SK-N-SH (cell line): ENCODE measurements around the gene GRM8. TPM values are rescaled to one million over a fixed set of nuclear protein-coding genes. Genes with fewer than 3 reads are reported as not detected.

Experiments
- CTCF ChIA-PET: fragments of 300-600, 350-600 bp; formaldehyde crosslinking; extraction: SDS; loops from one replicate; lab custom pipeline; 2021; lab: Yijun Ruan, JAX
- POLR2A ChIA-PET: fragments of 350-600 bp; sonication (Branson Sonifier 250); formaldehyde crosslinking; extraction: SDS; loops from one replicate; lab custom pipeline; 2020; ENCODE audit warnings: antibody characterized with exemption, inconsistent platforms; lab: Yijun Ruan, JAX
- DNase-seq: peaks from one replicate; pipeline ENCODE4 v3.0.0; 2012
- H2AFZ ChIP-seq: fragments of 200-600 bp; sonication (generic); 2 replicates; pipeline ENCODE4 v1.8.1; 2016; ENCODE audit warnings: antibody characterized with exemption, mild to moderate bottlenecking, low read depth
- H3F3A ChIP-seq: fragments of 200-600 bp; sonication (generic); replicated peaks from 2 replicates; pipeline ENCODE3; 2016; ENCODE audit warnings: antibody characterized with exemption, mild to moderate bottlenecking; ENCODE audit not compliant: insufficient read depth
- H3K27ac ChIP-seq, 2 experiments: fragments of 200-500 bp in 1 of 2; fragments of 200-600 bp in 1 of 2; sonication (Bioruptor generic) in 1 of 2; sonication (generic), shearing (Covaris generic) in 1 of 2; 2 replicates each; pipeline versions ENCODE4 v1.5.1 to v1.6.1; 2014 to 2016; ENCODE audit warnings: low read depth in 2 of 2, inconsistent platforms in 1 of 2, low read length in 1 of 2, mild to moderate bottlenecking in 1 of 2, mixed read lengths in 1 of 2
- H3K27me3 ChIP-seq: fragments of 200-600 bp; sonication (generic), shearing (Covaris generic); 2 replicates; pipeline ENCODE4 v1.6.1; 2016; ENCODE audit warnings: mixed run types; ENCODE audit not compliant: insufficient read depth
- H3K36me3 ChIP-seq, 2 experiments: fragments of 200-500 bp in 1 of 2; fragments of 200-600 bp in 1 of 2; sonication (Bioruptor generic) in 1 of 2; sonication (generic) in 1 of 2; replicated peaks in 1 of 2; 2 replicates each; pipeline versions ENCODE3 to v1.5.1; 2014 to 2016; ENCODE audit warnings: low read length in 1 of 2, mild to moderate bottlenecking in 1 of 2; ENCODE audit not compliant: insufficient read depth in 2 of 2, control insufficient read depth in 1 of 2
- H3K4me1 ChIP-seq, 2 experiments: fragments of 200-500 bp in 1 of 2; fragments of 200-600 bp in 1 of 2; sonication (Bioruptor generic) in 1 of 2; sonication (generic), shearing (Covaris generic) in 1 of 2; 2 replicates each; pipeline versions ENCODE4 v1.5.1 to v1.6.1; 2014 to 2016; ENCODE audit warnings: low read depth in 1 of 2, low read length in 1 of 2, mixed run types in 1 of 2; ENCODE audit not compliant: insufficient read depth in 2 of 2, control insufficient read depth in 1 of 2
- H3K4me2 ChIP-seq: fragments of 200-600 bp; sonication (generic), shearing (Covaris generic); 2 replicates; pipeline ENCODE4 v1.6.1; 2017; ENCODE audit warnings: mixed run types
- H3K4me3 ChIP-seq, 2 experiments: fragments of 200-500 bp in 1 of 2; fragments of 200-600 bp in 1 of 2; sonication (Bioruptor generic) in 1 of 2; sonication (generic), shearing (Covaris generic) in 1 of 2; 2 replicates each; pipeline versions ENCODE4 v1.5.1 to v1.8.1; 2014 to 2016; ENCODE audit warnings: low read depth in 2 of 2, inconsistent platforms in 1 of 2, low read length in 1 of 2, mild to moderate bottlenecking in 1 of 2, mixed read lengths in 1 of 2, moderate library complexity in 1 of 2
- H3K79me2 ChIP-seq: fragments of 200-600 bp; sonication (generic); 2 replicates; pipeline ENCODE4 v1.8.1; 2017; ENCODE audit warnings: mild to moderate bottlenecking; ENCODE audit not compliant: insufficient read depth
- H3K9ac ChIP-seq: fragments of 200-600 bp; sonication (generic); 2 replicates; pipeline ENCODE4 v1.6.1; 2017; ENCODE audit warnings: mixed run types
- H3K9me2 ChIP-seq: fragments of 200-600 bp; sonication (generic); 2 replicates; pipeline ENCODE4 v1.6.1; 2017; ENCODE audit warnings: mixed run types
- H3K9me3 ChIP-seq: fragments of 200-600 bp; sonication (generic); 2 replicates; pipeline ENCODE4 v1.6.1; 2017; ENCODE audit warnings: mixed run types, mild to moderate bottlenecking, moderate library complexity
- H4K20me1 ChIP-seq: fragments of 200-600 bp; sonication (generic); 2 replicates; pipeline ENCODE4 v1.6.1; 2017; ENCODE audit warnings: mild to moderate bottlenecking, mixed run types; ENCODE audit not compliant: insufficient read depth
- ELF1 ChIP-seq: IDR thresholded peaks from 2 replicates; pipeline ENCODE4 v1.4.0; 2012
- EP300 ChIP-seq, 2 experiments: IDR thresholded peaks; 2 replicates each; pipeline versions ENCODE4 v1.4.0 to v1.6.1; 2012; ENCODE audit warnings: borderline replicate concordance in 1 of 2, low read depth in 1 of 2, low read length in 1 of 2
- GABPA ChIP-seq: IDR thresholded peaks from 2 replicates; pipeline ENCODE4 v1.4.0; 2012; ENCODE audit warnings: low read depth, mild to moderate bottlenecking
- JUND ChIP-seq: IDR thresholded peaks from 2 replicates; pipeline ENCODE4 v1.4.0; 2012
- MEF2A ChIP-seq: IDR thresholded peaks from 2 replicates; pipeline ENCODE4 v1.4.0; 2012; ENCODE audit warnings: low read depth, borderline replicate concordance
- MXI1 ChIP-seq: IDR thresholded peaks from 2 replicates; pipeline ENCODE4 v1.6.1; 2012; ENCODE audit warnings: mild to moderate bottlenecking, low read depth, low read length, improper control_type of control experiment
- NRF1 ChIP-seq: IDR thresholded peaks from 2 replicates; pipeline ENCODE4 v1.6.1; 2012; ENCODE audit warnings: low read depth, mild to moderate bottlenecking, low read length
- RAD21 ChIP-seq: IDR thresholded peaks from 2 replicates; pipeline ENCODE4 v1.6.1; 2012; ENCODE audit warnings: mild to moderate bottlenecking, low read length
- SMC3 ChIP-seq: IDR thresholded peaks from 2 replicates; pipeline ENCODE4 v1.6.1; 2012; ENCODE audit warnings: low read depth, low read length, improper control_type of control experiment
- TEAD4 ChIP-seq: IDR thresholded peaks from 2 replicates; pipeline ENCODE4 v1.4.0; 2012; ENCODE audit warnings: mild to moderate bottlenecking, borderline replicate concordance; ENCODE audit not compliant: insufficient read depth
- WGBS: methylation state at CpG from one replicate; pipeline ENCODE4 v1.1.6; 2017; ENCODE audit warnings: low lambda C conversion rate; 5-methylcytosine and 5-hydroxymethylcytosine counted together
- polyA plus RNA-seq, 3 experiments: library from polyadenylated mRNA; depleted of rRNA; stranded (reverse); fragments of >200 nt; gene quantifications; 2 replicates each; pipeline ENCODE4 v1.2.3, GENCODE V29; 2012
- TF ChIP-seq, protein P1 (sequence below): fragments of 150-350 bp; IDR thresholded peaks from 2 replicates; pipeline ENCODE4 v1.6.1; 2016; ENCODE audit warnings: mild to moderate bottlenecking, low read depth, low read length
- TF ChIP-seq, protein P2 (sequence below): IDR thresholded peaks from 2 replicates; pipeline ENCODE4 v1.4.0; 2012; ENCODE audit warnings: low read depth

Gene GRM8
- polyA plus RNA-seq, 1 of the 3 experiments (the other 2 are of a cell fraction), result 0.10 TPM

DNA sequence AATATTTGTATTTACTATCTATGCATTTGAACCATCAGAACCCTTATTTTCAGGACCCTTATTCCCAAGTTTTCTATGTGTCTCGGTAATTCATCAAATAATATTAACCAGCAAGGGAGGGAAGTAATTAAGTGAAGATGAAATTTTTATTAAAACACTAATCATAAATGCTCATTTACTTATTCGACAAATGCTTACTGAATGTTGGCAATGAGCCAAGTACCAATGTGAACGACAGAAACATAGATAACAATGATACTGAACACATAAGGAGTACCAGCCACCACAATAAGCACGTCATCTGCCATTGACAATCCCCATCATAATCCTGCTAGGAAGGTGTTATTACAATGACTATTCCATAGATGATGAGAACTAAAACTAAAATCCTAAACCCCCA, 45.5 kb downstream of the GRM8 start:
- POLR2A ChIA-PET, result no interaction called here
- TF ChIP-seq JUND (no peak), EP300 (IDR thresholded peaks at IDR 0.05; ENCODE audit: borderline replicate concordance in 1 of 2, low read depth in 1 of 2, low read length in 1 of 2) (no peak)
- Histone ChIP-seq H4K20me1 (no peaks in the 10 kb centered on the region), H3K4me3 (no peak overlapping the region), H3K9ac (no peak overlapping the region), H2AFZ (no peak overlapping the region), H3K4me2 (no peak overlapping the region), H3K9me2 (no peaks in the 10 kb centered on the region), H3K9me3 (no peaks in the 10 kb centered on the region), H3K27ac (no peak overlapping the region), H3K4me1 (no peaks in the 10 kb centered on the region), H3K79me2 (no peaks in the 10 kb centered on the region), H3K27me3 (no peaks in the 10 kb centered on the region), H3K36me3 (no peaks in the 10 kb centered on the region), H3F3A (no peaks in the 10 kb centered on the region)
- no peak for DNase-seq
- CTCF ChIA-PET, result no interaction called here
- WGBS, result 27% methylated on average over 4 of the region's 4 CpGs

DNA sequence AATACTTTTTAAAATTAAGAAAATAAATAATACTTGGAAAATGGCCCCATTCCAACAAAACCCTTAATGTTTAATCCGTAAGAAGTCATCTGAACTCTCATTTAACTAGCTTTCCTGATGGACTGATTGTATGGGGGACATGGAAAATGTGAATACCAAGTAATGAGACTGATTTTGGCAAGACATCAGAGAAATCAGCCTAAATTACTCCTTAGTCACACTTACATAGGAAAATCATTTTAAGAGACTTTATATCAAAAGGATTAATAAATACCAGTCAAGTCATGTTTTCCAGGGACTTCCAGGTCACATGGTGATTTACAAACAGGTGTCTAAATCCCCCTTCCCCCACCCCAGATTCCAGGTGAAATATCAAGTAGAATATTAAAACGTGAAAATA, 58.2 kb downstream of the GRM8 start:
- Histone ChIP-seq H3K9me3 (no peaks in the 10 kb centered on the region), H3K9ac (no peak overlapping the region), H3K36me3 (no peaks in the 10 kb centered on the region), H3K9me2 (no peaks in the 10 kb centered on the region), H3K4me3 (no peak overlapping the region), H2AFZ (no peak overlapping the region), H3K27ac (no peak overlapping the region), H3K79me2 (no peaks in the 10 kb centered on the region), H3K27me3 (no peaks in the 10 kb centered on the region), H4K20me1 (no peaks in the 10 kb centered on the region), H3K4me2 (no peak overlapping the region), H3K4me1 (no peaks in the 10 kb centered on the region; a peak in 1 of 4 replicates), H3F3A (no peaks in the 10 kb centered on the region)
- CTCF ChIA-PET, result interaction anchor here (1.8 kb wide), 1 partner anchor 11 kb away, joined by 5 read pairs; no protein-coding TSS in a partner anchor
- 5% methylated on average over 2 of the region's 2 CpGs for WGBS
- POLR2A ChIA-PET, result no interaction called here
- TF ChIP-seq GABPA (no peak), NRF1 (no peak), TEAD4 (no peak), RAD21 (no peak), MEF2A (no peak), ELF1 (no peak)
- TF ChIP-seq, protein P1, sequence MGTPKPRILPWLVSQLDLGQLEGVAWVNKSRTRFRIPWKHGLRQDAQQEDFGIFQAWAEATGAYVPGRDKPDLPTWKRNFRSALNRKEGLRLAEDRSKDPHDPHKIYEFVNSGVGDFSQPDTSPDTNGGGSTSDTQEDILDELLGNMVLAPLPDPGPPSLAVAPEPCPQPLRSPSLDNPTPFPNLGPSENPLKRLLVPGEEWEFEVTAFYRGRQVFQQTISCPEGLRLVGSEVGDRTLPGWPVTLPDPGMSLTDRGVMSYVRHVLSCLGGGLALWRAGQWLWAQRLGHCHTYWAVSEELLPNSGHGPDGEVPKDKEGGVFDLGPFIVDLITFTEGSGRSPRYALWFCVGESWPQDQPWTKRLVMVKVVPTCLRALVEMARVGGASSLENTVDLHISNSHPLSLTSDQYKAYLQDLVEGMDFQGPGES, result no peak
- DNase-seq, result no peak

DNA sequence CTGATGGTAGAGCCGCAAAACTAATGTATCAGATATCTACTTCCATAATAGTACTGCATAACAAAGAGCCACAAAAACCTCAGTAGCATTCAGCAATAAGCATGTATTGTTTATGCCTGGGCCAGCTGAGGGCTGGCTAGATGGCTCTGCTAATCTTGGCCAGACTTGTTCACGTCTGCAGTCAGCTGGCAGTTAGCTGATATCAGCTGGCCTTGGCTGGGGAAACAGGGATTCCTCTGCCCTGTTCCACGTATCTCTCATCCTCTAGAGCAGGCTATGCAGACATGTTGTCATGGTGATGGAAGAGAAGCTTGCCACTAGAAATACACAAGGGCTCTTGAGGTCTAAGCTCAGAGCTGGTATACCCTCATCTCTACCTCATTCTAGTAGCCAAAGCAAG, 62.9 kb downstream of the GRM8 start:
- no peak for TF ChIP-seq MXI1
- TF ChIP-seq SMC3, result no peak
- TF ChIP-seq, protein P2, sequence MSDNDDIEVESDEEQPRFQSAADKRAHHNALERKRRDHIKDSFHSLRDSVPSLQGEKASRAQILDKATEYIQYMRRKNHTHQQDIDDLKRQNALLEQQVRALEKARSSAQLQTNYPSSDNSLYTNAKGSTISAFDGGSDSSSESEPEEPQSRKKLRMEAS, result no peak
- no peak overlapping the region for H3K4me3 ChIP-seq
- H2AFZ ChIP-seq, result no peak overlapping the region
- no peaks in the 10 kb centered on the region for H3K9me3 ChIP-seq
- H4K20me1 ChIP-seq, result no peaks in the 10 kb centered on the region
- no peaks in the 10 kb centered on the region for H3K36me3 ChIP-seq
- no peaks in the 10 kb centered on the region for H3K9me2 ChIP-seq
- no peaks in the 10 kb centered on the region; a peak in 1 of 4 replicates for H3K4me1 ChIP-seq
- H3K9ac ChIP-seq, result no peak overlapping the region
- H3F3A ChIP-seq, result no peaks in the 10 kb centered on the region
- CTCF ChIA-PET, result interaction anchor here (0.9 to 2.5 kb wide), 2 partner anchors 14 to 64 kb away, joined by 3 to 7 read pairs; no protein-coding TSS in a partner anchor
- 34% methylated on average over 3 of the region's 3 CpGs for WGBS
- H3K27me3 ChIP-seq, result no peaks in the 10 kb centered on the region
- DNase-seq, result peak; percentile 27
- no peaks in the 10 kb centered on the region for H3K79me2 ChIP-seq
- POLR2A ChIA-PET, result no interaction called here
- no peak overlapping the region for H3K4me2 ChIP-seq
- no peak overlapping the region for H3K27ac ChIP-seq
